ENCODE measurements around the gene ZNF487. TPM values are rescaled to one million over a fixed set of nuclear protein-coding genes. Genes with fewer than 3 reads are reported as not detected.

Gene ZNF487
- total RNA-seq, 1 experiment from 2014 or later = 7.6 TPM

DNA sequence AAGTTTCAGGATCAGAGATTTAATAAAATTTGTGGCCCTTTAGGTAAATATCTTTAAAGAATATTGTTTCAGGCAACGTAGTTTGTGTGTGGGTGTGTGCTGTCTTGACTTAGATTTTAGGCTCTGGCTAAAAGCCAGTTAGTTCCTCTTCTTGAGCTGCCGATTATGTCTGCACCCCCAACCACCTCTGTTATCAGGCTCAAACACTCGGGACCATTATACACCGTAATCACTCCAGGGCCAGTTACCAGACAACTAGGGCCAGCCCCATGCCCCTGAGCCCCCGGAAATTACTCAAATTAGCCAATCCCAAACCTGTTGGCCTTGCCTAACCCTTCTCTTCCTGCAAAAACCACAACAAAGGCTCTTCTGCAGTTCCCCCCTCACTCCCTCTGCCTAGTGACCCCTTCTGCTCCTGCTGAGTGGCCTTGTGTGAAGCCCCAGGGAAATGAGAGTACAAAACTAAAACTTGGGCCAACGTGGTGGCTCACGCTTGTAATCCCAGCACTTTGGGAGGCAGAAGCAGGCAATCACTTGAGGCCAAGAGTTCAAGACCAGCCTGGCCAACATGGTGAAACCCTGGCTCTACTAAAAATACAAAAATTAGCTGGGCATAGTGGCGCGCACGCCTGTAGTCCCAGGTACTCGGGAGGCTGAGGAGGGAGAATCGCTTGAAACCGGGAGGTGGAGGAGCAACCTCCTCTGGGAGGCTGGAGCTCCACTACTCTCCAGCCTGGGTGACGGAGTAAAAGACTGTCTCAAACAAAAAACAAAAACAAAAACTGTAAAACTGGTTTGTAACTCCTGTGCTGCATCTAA, 18.8 kb upstream of the ZNF487 start:
- TF ChIP-seq TCF7L2 (IDR thresholded peaks at IDR 0.05; ENCODE audit: low read depth, low read length) (no peak), POLR2AphosphoS5 (IDR thresholded peaks at IDR 0.05; ENCODE audit: low read depth, low read length) (no peak), SIN3A (IDR thresholded peaks at IDR 0.05; ENCODE audit: borderline replicate concordance, insufficient read depth, low read depth, low read length) (no peak)
- TF ChIP-seq, protein P1, sequence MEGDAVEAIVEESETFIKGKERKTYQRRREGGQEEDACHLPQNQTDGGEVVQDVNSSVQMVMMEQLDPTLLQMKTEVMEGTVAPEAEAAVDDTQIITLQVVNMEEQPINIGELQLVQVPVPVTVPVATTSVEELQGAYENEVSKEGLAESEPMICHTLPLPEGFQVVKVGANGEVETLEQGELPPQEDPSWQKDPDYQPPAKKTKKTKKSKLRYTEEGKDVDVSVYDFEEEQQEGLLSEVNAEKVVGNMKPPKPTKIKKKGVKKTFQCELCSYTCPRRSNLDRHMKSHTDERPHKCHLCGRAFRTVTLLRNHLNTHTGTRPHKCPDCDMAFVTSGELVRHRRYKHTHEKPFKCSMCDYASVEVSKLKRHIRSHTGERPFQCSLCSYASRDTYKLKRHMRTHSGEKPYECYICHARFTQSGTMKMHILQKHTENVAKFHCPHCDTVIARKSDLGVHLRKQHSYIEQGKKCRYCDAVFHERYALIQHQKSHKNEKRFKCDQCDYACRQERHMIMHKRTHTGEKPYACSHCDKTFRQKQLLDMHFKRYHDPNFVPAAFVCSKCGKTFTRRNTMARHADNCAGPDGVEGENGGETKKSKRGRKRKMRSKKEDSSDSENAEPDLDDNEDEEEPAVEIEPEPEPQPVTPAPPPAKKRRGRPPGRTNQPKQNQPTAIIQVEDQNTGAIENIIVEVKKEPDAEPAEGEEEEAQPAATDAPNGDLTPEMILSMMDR (IDR thresholded peaks at IDR 0.05) = no peak
- TF ChIP-seq, protein P2, sequence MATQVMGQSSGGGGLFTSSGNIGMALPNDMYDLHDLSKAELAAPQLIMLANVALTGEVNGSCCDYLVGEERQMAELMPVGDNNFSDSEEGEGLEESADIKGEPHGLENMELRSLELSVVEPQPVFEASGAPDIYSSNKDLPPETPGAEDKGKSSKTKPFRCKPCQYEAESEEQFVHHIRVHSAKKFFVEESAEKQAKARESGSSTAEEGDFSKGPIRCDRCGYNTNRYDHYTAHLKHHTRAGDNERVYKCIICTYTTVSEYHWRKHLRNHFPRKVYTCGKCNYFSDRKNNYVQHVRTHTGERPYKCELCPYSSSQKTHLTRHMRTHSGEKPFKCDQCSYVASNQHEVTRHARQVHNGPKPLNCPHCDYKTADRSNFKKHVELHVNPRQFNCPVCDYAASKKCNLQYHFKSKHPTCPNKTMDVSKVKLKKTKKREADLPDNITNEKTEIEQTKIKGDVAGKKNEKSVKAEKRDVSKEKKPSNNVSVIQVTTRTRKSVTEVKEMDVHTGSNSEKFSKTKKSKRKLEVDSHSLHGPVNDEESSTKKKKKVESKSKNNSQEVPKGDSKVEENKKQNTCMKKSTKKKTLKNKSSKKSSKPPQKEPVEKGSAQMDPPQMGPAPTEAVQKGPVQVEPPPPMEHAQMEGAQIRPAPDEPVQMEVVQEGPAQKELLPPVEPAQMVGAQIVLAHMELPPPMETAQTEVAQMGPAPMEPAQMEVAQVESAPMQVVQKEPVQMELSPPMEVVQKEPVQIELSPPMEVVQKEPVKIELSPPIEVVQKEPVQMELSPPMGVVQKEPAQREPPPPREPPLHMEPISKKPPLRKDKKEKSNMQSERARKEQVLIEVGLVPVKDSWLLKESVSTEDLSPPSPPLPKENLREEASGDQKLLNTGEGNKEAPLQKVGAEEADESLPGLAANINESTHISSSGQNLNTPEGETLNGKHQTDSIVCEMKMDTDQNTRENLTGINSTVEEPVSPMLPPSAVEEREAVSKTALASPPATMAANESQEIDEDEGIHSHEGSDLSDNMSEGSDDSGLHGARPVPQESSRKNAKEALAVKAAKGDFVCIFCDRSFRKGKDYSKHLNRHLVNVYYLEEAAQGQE (IDR thresholded peaks at IDR 0.05; ENCODE audit: insufficient read depth in 1 of 2, low read depth in 2 of 2, low read length in 1 of 2) = no peak
- ATAC-seq (no peak), DNase-seq (ENCODE audit: low read depth, low spot score) (no peak)
- ChIA-PET POLR2A (interaction anchor here (0.5 kb wide), 1 partner anchor 9 kb away, joined by 7 read pairs; no protein-coding TSS in a partner anchor), CTCF (no interaction called here)
- intact Hi-C loops (cut with micrococcal nuclease; ENCODE audit: unreplicated experiment) (no loop called here), in situ Hi-C loops (cut with HindIII; ENCODE audit: low pct_unique_long_range_greater_than_20kb, low sequenced_read_pairs) (no loop called here)
- Histone ChIP-seq H3K9me3 (ENCODE audit: control insufficient read depth, insufficient read depth, low read depth, low read length) (no peaks in the 10 kb centered on the region), H3K27me3 (ENCODE audit: control insufficient read depth, insufficient read depth, low read length) (no peaks in the 10 kb centered on the region), H3K4me3 (ENCODE audit: low read depth in 2 of 2, low read length in 2 of 2) (no peak overlapping the region), H3K36me3 (ENCODE audit: control insufficient read depth, insufficient read depth, low read length) (no peaks in the 10 kb centered on the region), H3K27ac (ENCODE audit: low read length) (no peak overlapping the region), H3K4me1 (ENCODE audit: control insufficient read depth, insufficient read depth, low read length) (peaks cover 13% of the 10 kb centered on the region)
- BruUV-seq (replicated peaks) = no TSS peak

DNA sequence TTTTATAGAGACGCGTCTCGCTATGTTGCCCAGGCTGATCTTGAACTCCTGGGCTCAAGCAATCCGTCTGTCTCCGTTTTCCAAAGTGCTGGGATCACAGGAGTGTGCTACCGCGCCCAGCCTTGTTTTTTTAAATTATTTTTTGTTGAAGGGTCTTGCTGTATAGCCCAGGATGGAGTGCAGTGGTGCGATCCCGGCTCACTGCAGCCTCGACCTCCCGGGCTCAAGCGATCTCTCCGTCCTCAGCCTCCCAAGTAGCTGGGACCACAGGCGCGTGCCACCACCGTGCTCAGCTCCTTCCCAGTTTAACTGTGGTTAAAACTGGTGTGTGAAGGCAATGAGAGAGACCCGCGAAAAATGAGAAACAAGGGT, 16.9 kb upstream of the ZNF487 start:
- POLR2A ChIA-PET = interaction anchor here (0.6 kb wide), 2 partner anchors 40 to 103 kb away, joined by 3 to 5 read pairs; no protein-coding TSS in a partner anchor
- no TSS peak for BruUV-seq (replicated peaks)
- DNase-seq (ENCODE audit: low read depth, low spot score) = no peak
- peaks cover 13% of the 10 kb centered on the region for H3K4me1 ChIP-seq (ENCODE audit: control insufficient read depth, insufficient read depth, low read length)
- no peaks in the 10 kb centered on the region for H3K36me3 ChIP-seq (ENCODE audit: control insufficient read depth, insufficient read depth, low read length)
- intact Hi-C loops (cut with micrococcal nuclease; ENCODE audit: unreplicated experiment) (no loop called here), in situ Hi-C loops (cut with HindIII; ENCODE audit: low pct_unique_long_range_greater_than_20kb, low sequenced_read_pairs) (no loop called here)
- CTCF ChIA-PET = no interaction called here
- peak overlapping the region; percentile 46 to 67 for H3K4me3 ChIP-seq (ENCODE audit: low read depth in 2 of 2, low read length in 2 of 2)
- H3K27me3 ChIP-seq (ENCODE audit: control insufficient read depth, insufficient read depth, low read length) = no peaks in the 10 kb centered on the region
- TF ChIP-seq, protein P1 (IDR thresholded peaks at IDR 0.05) = no peak
- TF ChIP-seq SIN3A (IDR thresholded peaks at IDR 0.05; ENCODE audit: borderline replicate concordance, insufficient read depth, low read depth, low read length) (no peak), TCF7L2 (IDR thresholded peaks at IDR 0.05; ENCODE audit: low read depth, low read length) (no peak), POLR2AphosphoS5 (IDR thresholded peaks at IDR 0.05; ENCODE audit: low read depth, low read length) (no peak)
- TF ChIP-seq, protein P2 (IDR thresholded peaks at IDR 0.05; ENCODE audit: insufficient read depth in 1 of 2, low read depth in 2 of 2, low read length in 1 of 2) = no peak
- no peaks in the 10 kb centered on the region for H3K9me3 ChIP-seq (ENCODE audit: control insufficient read depth, insufficient read depth, low read depth, low read length)
- H3K27ac ChIP-seq (ENCODE audit: low read length) = peak overlapping the region; percentile 98
- peak; percentile 31 for ATAC-seq

Data from Panc1 (cell line).